ENCODE results near the gene TRIM42.

The TRIM42 gene

DNA sequence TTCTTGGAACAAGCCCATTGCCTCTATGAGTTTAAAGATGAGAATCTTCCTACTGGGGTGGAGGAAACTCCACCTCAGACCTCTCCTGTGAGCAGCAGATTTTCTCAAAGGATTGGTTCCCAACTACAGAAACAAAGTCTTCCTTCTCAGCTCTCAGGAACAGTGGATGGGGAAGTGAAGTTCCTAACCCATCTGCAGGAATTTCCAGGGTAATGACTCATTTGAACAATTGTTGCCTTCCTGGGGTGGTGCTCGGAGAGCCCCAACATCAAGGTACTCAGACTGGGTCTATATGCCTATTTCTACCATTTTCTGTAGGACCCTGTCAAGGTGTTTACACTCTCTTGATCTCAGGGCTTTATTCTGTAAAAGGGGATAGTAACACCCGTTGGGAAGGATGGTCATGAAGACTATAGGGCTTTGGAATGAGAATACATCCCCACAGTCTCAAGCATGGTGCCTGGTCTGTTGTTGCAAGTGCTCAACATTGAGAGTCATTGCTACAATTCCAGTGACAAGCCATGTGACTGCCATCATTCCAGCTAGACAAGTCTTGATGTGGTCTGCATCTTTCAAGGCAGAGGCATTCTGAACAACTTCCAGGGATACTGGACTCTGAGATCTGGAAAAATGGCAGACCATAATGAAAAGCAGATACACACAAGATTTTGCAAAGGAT lies 33.0 kb downstream of the TRIM42 start:
- no peak for DNase-seq (ENCODE audit: low read depth, low spot score)

DNA sequence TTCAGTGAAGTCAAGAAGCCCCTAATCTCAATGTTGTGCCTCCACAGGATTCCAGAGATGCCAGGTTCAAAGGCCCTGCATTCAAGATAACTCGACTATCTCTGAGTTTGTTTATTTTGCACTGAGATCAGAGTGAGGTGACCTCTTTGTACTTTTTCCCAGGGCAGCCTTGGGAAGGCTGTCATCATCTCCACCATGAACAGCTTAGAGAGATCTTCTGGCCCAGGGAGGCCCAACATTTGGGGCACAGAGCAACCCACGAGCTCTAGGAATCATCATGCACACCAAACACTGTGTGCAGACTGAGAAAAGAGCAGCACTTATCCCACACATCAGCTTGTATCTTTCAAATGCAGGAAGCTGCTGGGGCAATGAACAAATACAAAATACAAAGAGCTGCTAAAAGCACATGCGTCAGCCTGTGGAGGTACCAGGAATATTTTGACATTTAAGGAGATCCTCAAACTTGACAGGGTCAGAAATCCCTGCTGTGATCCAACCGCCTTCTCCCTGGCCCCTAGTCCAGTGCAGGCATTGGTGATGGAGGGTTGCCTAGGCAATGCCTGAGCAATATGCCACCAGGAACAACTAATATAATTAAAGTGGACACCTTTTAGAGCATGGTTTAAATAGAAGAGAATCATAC lies 33.6 kb downstream of the TRIM42 start:
- DNase-seq (ENCODE audit: low read depth, low spot score) = no peak

DNA sequence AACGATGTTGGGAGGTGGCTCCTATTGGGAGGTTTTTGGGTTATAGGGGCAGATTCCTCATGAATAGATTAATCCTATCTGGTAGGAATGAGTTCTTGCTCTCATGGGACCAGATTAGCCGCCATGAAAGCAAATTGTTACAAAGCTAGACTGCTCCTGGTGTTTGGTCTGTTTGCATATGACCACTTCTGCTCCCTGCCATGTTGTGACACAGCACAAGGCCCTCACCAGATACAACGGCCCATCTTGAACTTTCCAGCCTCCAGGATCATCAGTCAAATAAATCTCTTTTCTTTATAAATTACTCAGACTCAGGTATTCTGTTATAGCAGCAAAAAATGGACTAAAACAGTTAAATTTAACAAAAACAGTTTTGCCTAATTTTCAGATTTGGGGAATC lies 34.4 kb downstream of the TRIM42 start:
- DNase-seq (ENCODE audit: low read depth, low spot score) = no peak

DNA sequence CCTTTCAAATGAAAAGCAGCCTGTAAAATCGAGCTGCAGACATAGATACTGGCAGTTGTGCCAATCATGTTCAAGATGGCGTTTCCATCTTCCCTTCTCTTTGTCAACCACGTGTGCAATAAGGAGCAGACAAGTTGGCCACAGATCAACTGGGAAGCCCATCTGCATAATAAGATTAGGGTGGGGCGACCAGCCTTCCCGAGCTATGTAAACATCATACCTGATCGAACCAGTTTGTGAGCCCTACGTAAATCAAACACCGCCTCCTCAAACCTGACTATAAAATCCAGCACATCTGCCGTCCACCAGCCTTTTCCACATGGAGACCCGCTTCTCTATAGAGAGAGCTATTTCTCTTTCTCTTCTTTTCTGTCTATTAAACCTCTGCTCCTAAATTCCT lies 37.2 kb downstream of the TRIM42 start:
- no peak for DNase-seq (ENCODE audit: low read depth, low spot score)

- DNase-seq (ENCODE audit: low read depth, low spot score) = no peak
Observed at GRCh38 chr3:140717921-140718320, 40.1 kb downstream of the TRIM42 start.

DNA sequence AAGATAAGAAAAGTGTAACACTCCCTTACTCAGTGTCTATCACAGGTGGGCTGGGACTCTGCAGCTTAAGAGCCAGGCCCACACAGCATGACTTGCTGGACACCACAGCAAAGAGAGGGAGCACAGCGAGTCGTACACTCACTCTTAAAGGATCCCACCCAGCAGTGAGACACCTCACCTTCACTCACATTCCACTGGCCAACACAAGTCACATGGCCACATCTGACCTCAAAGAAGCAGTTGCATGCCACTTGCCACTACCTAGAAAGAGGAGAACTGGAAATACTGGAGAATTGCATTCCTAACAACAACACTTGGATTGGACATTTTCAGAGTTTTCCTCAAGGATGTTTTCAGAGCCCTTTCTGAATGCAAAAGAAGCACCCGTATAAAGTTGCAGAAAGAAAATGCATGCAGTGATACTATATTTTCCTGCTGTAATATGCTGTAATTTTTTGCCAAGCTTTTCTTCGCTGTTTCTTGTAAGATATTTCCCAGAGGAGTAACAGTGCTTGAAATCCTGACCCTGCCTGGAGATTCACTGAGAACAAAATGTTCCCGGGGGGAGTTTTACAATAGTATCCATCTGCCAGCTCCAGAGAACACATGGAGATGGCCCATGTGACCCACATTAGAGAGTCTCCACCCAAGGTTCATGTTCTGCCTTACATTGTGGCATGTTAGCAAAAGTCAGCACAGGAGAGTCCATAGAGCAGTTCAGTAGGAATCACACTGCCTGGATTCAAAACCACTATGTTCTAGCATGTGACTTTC lies 42.2 kb downstream of the TRIM42 start:
- DNase-seq (ENCODE audit: low read depth, low spot score) = no peak

GRCh38 chr3:140723576-140723975 lies 45.7 kb downstream of the TRIM42 start:
- DNase-seq (ENCODE audit: low read depth, low spot score) = no peak

- no peak for DNase-seq (ENCODE audit: low read depth, low spot score)
Observed at GRCh38 chr3:140724856-140725812, 47.3 kb downstream of the TRIM42 start.

DNA sequence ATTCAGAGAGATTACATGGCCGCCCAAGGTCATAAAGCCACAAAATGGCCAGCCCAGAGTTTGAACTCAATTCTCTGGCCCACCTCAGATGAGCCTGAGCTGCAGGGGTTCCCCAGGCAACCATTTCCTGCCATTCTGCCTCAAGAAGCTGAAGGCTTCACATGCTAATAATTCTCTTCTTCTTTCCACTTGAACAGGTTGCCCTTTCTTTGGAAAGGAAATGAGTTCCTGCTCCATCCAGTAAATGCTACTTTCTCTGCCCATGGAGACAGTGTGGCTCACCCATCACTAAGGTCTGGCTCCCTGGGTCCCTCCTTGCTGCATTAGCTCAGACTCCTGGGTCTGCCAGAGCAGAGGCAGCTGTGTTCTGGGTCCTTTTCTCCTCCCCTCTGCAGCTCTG lies 48.2 kb downstream of the TRIM42 start:
- no peak for DNase-seq (ENCODE audit: low read depth, low spot score)

DNA sequence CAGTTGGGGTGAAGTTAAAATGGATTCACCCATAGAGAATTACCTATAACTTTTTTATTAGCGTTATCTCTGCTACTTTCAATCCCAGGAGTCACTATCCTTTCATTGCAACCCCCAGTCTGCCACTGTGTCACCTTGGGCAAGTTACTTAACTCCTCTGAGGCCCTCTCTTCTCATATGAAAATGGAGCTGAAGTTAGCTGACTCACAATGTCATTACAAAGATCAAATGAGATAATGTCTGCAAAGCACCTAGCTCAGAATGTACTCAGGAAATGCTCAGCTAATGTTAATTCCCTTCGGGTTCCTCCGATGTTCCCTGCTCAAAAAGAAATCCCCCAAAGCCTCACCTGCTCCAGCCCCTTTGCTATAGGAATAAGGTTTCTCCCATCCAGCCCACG lies 50.0 kb downstream of the TRIM42 start:
- no peak for DNase-seq (ENCODE audit: low read depth, low spot score)

- no peak for DNase-seq (ENCODE audit: low read depth, low spot score)
Observed at GRCh38 chr3:140731440-140732119, 53.7 kb downstream of the TRIM42 start.

DNA sequence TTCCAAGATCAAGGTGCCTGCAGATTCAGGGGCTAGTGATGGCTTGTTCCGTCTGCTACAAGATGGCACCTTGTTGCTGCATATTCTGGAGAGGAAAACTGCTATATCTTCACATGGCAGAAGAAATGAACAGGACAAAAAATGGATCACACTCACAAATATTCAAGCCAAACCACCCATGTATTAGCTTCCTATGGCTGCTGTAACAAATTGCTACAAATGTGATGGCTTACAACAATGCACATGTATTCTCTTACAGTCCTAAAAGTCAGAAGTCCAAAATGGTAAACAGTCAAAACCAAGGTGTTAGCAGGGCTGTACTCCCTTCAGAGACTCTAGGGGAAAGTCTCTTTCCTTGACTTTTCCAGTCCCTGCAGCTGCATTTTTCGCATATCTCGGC lies 55.8 kb downstream of the TRIM42 start:
- no peak for DNase-seq (ENCODE audit: low read depth, low spot score)

- DNase-seq (ENCODE audit: low read depth, low spot score) = peak; percentile 62
Observed at GRCh38 chr3:140736863-140737460, 59.1 kb downstream of the TRIM42 start.

- DNase-seq (ENCODE audit: low read depth, low spot score) = no peak
Observed at GRCh38 chr3:140742116-140742515, 64.3 kb downstream of the TRIM42 start.

- DNase-seq (ENCODE audit: low read depth, low spot score) = no peak
Observed at GRCh38 chr3:140748171-140748570, 70.3 kb downstream of the TRIM42 start.

DNA sequence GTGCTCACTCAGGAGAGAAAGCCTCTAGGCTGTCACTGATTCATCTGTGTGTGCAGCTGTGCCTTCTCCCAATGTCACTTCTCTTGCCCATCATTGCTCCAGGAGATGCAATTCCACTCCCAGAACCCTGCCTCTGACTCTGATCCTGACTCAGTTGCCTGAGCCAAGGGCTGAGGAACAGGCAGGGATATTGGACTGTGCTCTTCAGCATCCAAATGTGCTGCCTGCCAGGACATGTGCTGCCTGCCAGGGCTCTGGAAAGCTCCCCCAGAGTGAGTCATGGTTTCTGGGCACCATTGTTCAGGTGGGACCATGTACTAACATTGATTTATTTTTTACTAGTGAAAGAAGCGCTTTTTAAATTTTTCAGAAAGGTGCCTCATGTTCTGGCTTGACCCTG lies 71.0 kb downstream of the TRIM42 start:
- DNase-seq (ENCODE audit: low read depth, low spot score) = no peak
